ENCODE results near the gene STKLD1.

The STKLD1 gene

GRCh38 chr9:133424187-133424586 is 48.0 kb downstream of the STKLD1 start:
- TF ChIP-seq LEF1 (IDR thresholded peaks at IDR 0.05; ENCODE audit: borderline replicate concordance): no peak
- no peak for TF ChIP-seq ZNF384 (IDR thresholded peaks at IDR 0.05)
- TF ChIP-seq CTBP1 (IDR thresholded peaks at IDR 0.05; ENCODE audit: borderline replicate concordance): no peak
- TF ChIP-seq SUZ12 (IDR thresholded peaks at IDR 0.05): no peak
- no peak for TF ChIP-seq FOXK2 (IDR thresholded peaks at IDR 0.05)
- no peak for TF ChIP-seq FOXM1 (IDR thresholded peaks at IDR 0.05; ENCODE audit: borderline replicate concordance)
- no peak for TF ChIP-seq L3MBTL2 (conservative IDR thresholded peaks at IDR 0.05)
- TF ChIP-seq SP1 (IDR thresholded peaks at IDR 0.05): no peak
- TF ChIP-seq FOXA1 (IDR thresholded peaks at IDR 0.05): no peak
- no peak for TF ChIP-seq ELF4 (IDR thresholded peaks at IDR 0.05)
- no peak for TF ChIP-seq ARNT (IDR thresholded peaks at IDR 0.05)
- TF ChIP-seq BHLHE40 (IDR thresholded peaks at IDR 0.05; ENCODE audit: borderline replicate concordance): no peak
- TF ChIP-seq TARDBP (IDR thresholded peaks at IDR 0.05): no peak
- no peak for TF ChIP-seq NFRKB (IDR thresholded peaks at IDR 0.05)
- TF ChIP-seq HDGF (IDR thresholded peaks at IDR 0.05; ENCODE audit: borderline replicate concordance): no peak
- ChIA-PET POLR2A (interaction anchor here (1.3 kb wide), 1 partner anchor 36 kb away, joined by 5 read pairs; the partner anchor contains the start of gene CACFD1), CTCF (no interaction called here)
- no peak for DNase-seq (ENCODE audit: extremely low spot score)

- ChIA-PET CTCF (no interaction called here), POLR2A (interaction anchor here (1.3 to 1.5 kb wide), 2 partner anchors 35 to 50 kb away, joined by 5 read pairs; partner anchors contain the start of gene CACFD1)
- TF ChIP-seq ZNF384 (IDR thresholded peaks at IDR 0.05) (no peak), HDGF (IDR thresholded peaks at IDR 0.05; ENCODE audit: borderline replicate concordance) (no peak), ELF4 (IDR thresholded peaks at IDR 0.05) (no peak), TARDBP (IDR thresholded peaks at IDR 0.05) (no peak), FOXM1 (IDR thresholded peaks at IDR 0.05; ENCODE audit: borderline replicate concordance) (no peak), LEF1 (IDR thresholded peaks at IDR 0.05; ENCODE audit: borderline replicate concordance) (no peak), FOXK2 (IDR thresholded peaks at IDR 0.05) (no peak), NFRKB (IDR thresholded peaks at IDR 0.05) (no peak), L3MBTL2 (conservative IDR thresholded peaks at IDR 0.05) (no peak), CTBP1 (IDR thresholded peaks at IDR 0.05; ENCODE audit: borderline replicate concordance) (no peak), SUZ12 (IDR thresholded peaks at IDR 0.05) (no peak), SP1 (IDR thresholded peaks at IDR 0.05) (no peak), BHLHE40 (IDR thresholded peaks at IDR 0.05; ENCODE audit: borderline replicate concordance) (no peak), PKNOX1 (IDR thresholded peaks at IDR 0.05) (no peak)
- no peak for DNase-seq (ENCODE audit: extremely low spot score)
Measured at GRCh38 chr9:133425049-133425632, 49.0 kb downstream of the STKLD1 start.

GRCh38 chr9:133426011-133426410 is 49.8 kb downstream of the STKLD1 start:
- ChIA-PET POLR2A (interaction anchor here (1.5 kb wide), 1 partner anchor 51 kb away, joined by 5 read pairs; no protein-coding TSS in a partner anchor), CTCF (no interaction called here)
- no peak for DNase-seq (ENCODE audit: extremely low spot score)
- TF ChIP-seq ARNT (IDR thresholded peaks at IDR 0.05): no peak
- no peak for TF ChIP-seq TARDBP (IDR thresholded peaks at IDR 0.05)
- no peak for TF ChIP-seq L3MBTL2 (conservative IDR thresholded peaks at IDR 0.05)
- TF ChIP-seq PKNOX1 (IDR thresholded peaks at IDR 0.05): no peak
- TF ChIP-seq HDGF (IDR thresholded peaks at IDR 0.05; ENCODE audit: borderline replicate concordance): no peak
- TF ChIP-seq ELF4 (IDR thresholded peaks at IDR 0.05): no peak
- TF ChIP-seq FOXM1 (IDR thresholded peaks at IDR 0.05; ENCODE audit: borderline replicate concordance): no peak
- TF ChIP-seq CTBP1 (IDR thresholded peaks at IDR 0.05; ENCODE audit: borderline replicate concordance): no peak
- TF ChIP-seq SUZ12 (IDR thresholded peaks at IDR 0.05): no peak
- no peak for TF ChIP-seq SP1 (IDR thresholded peaks at IDR 0.05)
- TF ChIP-seq NFRKB (IDR thresholded peaks at IDR 0.05): no peak
- no peak for TF ChIP-seq BHLHE40 (IDR thresholded peaks at IDR 0.05; ENCODE audit: borderline replicate concordance)
- TF ChIP-seq FOXK2 (IDR thresholded peaks at IDR 0.05): no peak
- TF ChIP-seq LEF1 (IDR thresholded peaks at IDR 0.05; ENCODE audit: borderline replicate concordance): no peak
- no peak for TF ChIP-seq FOXA1 (IDR thresholded peaks at IDR 0.05)
- TF ChIP-seq ZNF384 (IDR thresholded peaks at IDR 0.05): no peak

- no peak for TF ChIP-seq L3MBTL2 (conservative IDR thresholded peaks at IDR 0.05)
- TF ChIP-seq ELF4 (IDR thresholded peaks at IDR 0.05): no peak
- no peak for TF ChIP-seq ARNT (IDR thresholded peaks at IDR 0.05)
- TF ChIP-seq BHLHE40 (IDR thresholded peaks at IDR 0.05; ENCODE audit: borderline replicate concordance): no peak
- TF ChIP-seq TARDBP (IDR thresholded peaks at IDR 0.05): no peak
- no peak for TF ChIP-seq FOXK2 (IDR thresholded peaks at IDR 0.05)
- no peak for TF ChIP-seq HDGF (IDR thresholded peaks at IDR 0.05; ENCODE audit: borderline replicate concordance)
- TF ChIP-seq FOXM1 (IDR thresholded peaks at IDR 0.05; ENCODE audit: borderline replicate concordance): no peak
- TF ChIP-seq LEF1 (IDR thresholded peaks at IDR 0.05; ENCODE audit: borderline replicate concordance): no peak
- DNase-seq (ENCODE audit: extremely low spot score): no peak
- POLR2A ChIA-PET: no interaction called here
- CTCF ChIA-PET: no interaction called here
Measured at GRCh38 chr9:133427658-133428348, 51.6 kb downstream of the STKLD1 start.

- TF ChIP-seq HDGF (IDR thresholded peaks at IDR 0.05; ENCODE audit: borderline replicate concordance): no peak
- no peak for TF ChIP-seq L3MBTL2 (conservative IDR thresholded peaks at IDR 0.05)
- TF ChIP-seq PKNOX1 (IDR thresholded peaks at IDR 0.05): no peak
- TF ChIP-seq CTBP1 (IDR thresholded peaks at IDR 0.05; ENCODE audit: borderline replicate concordance): no peak
- TF ChIP-seq BHLHE40 (IDR thresholded peaks at IDR 0.05; ENCODE audit: borderline replicate concordance): no peak
- TF ChIP-seq FOXK2 (IDR thresholded peaks at IDR 0.05): no peak
- no peak for TF ChIP-seq SUZ12 (IDR thresholded peaks at IDR 0.05)
- no peak for TF ChIP-seq ZNF384 (IDR thresholded peaks at IDR 0.05)
- TF ChIP-seq LEF1 (IDR thresholded peaks at IDR 0.05; ENCODE audit: borderline replicate concordance): no peak
- no peak for TF ChIP-seq NFRKB (IDR thresholded peaks at IDR 0.05)
- no peak for TF ChIP-seq FOXA1 (IDR thresholded peaks at IDR 0.05)
- TF ChIP-seq SP1 (IDR thresholded peaks at IDR 0.05): no peak
- no peak for TF ChIP-seq ELF4 (IDR thresholded peaks at IDR 0.05)
- no peak for TF ChIP-seq FOXM1 (IDR thresholded peaks at IDR 0.05; ENCODE audit: borderline replicate concordance)
- TF ChIP-seq TARDBP (IDR thresholded peaks at IDR 0.05): no peak
- no peak for TF ChIP-seq ARNT (IDR thresholded peaks at IDR 0.05)
- no peak for DNase-seq (ENCODE audit: extremely low spot score)
- CTCF ChIA-PET: no interaction called here
- POLR2A ChIA-PET: no interaction called here
Measured at GRCh38 chr9:133428617-133429101, 52.5 kb downstream of the STKLD1 start.
